Measurements from ENCODE around the gene LPAR1.

GRCh38 chr9:110887276-110887675 is 151.0 kb downstream of the LPAR1 start:
- TF ChIP-seq POLR2A (IDR thresholded peaks at IDR 0.05) (no peak), CTCF (IDR thresholded peaks at IDR 0.05) (no peak)
